B cell (primary cell): Measurements from ENCODE around the gene WDR7. TPM values are rescaled to one million over a fixed set of nuclear protein-coding genes. Genes with fewer than 3 reads are reported as not detected.

Source experiments
- ATAC-seq: fragments of 200-7000 bp; cut with Tn5 transposase; one replicate; pipeline ENCODE4 v1.10.0; 2021; ENCODE audit warnings: low read depth, mild to moderate bottlenecking, moderate number of reproducible peaks, moderate library complexity
- CTCF ChIA-PET: fragments of 350-600 bp; sonication (Branson Sonifier 250); formaldehyde crosslinking; loops from one replicate; lab custom pipeline; 2021; ENCODE audit warnings: antibody characterized with exemption, inconsistent platforms; lab: Charles Lee
- POLR2A ChIA-PET: fragments of 350-600 bp; sonication (Branson Sonifier 250); formaldehyde crosslinking; loops from one replicate; lab custom pipeline; 2021; ENCODE audit warnings: antibody characterized with exemption; lab: Charles Lee
- DNase-seq: peaks from one replicate; pipeline ENCODE4 v3.0.0; 2013
- H2AFZ ChIP-seq: 2 replicates; pipeline ENCODE4 v1.6.1; 2012; ENCODE audit warnings: mild to moderate bottlenecking, low read depth, low read length; ENCODE audit not compliant: insufficient read depth, poor library complexity, severe bottlenecking
- H3K27ac ChIP-seq, 2 donors: 1 replicate in 1 of 2; 2 replicates in 1 of 2; pipeline ENCODE4 v1.5.1; 2012 to 2013; ENCODE audit warnings: low read length in 2 of 2, mild to moderate bottlenecking in 2 of 2, moderate library complexity in 1 of 2
- H3K27me3 ChIP-seq, 4 experiments: fragments of 200-600 bp in 1 of 4; sonication (generic) in 1 of 4; replicated peaks in 1 of 4; 1 replicate in 2 of 4; 2 replicates in 2 of 4; pipeline versions ENCODE4 v1.6.1 to v1.7.0; 2013 to 2016; ENCODE audit warnings: low read length in 3 of 4, mild to moderate bottlenecking in 2 of 4, mixed read lengths in 1 of 4, moderate library complexity in 1 of 4; ENCODE audit not compliant: insufficient read depth in 4 of 4, control insufficient read depth in 3 of 4; ENCODE audit errors: control extremely low read depth in 1 of 4
- H3K36me3 ChIP-seq, 2 experiments: replicated peaks in 1 of 2; 1 replicate in 1 of 2; 2 replicates in 1 of 2; pipeline versions ENCODE4 v1.6.1 to v1.7.1; 2013; ENCODE audit warnings: low read length in 1 of 2; ENCODE audit not compliant: insufficient read depth in 2 of 2, control insufficient read depth in 1 of 2; ENCODE audit errors: control extremely low read depth in 1 of 2, extremely low read depth in 1 of 2
- H3K4me1 ChIP-seq, 2 donors: fragments of 200-600 bp in 1 of 2; sonication (generic) in 1 of 2; 1 replicate in 1 of 2; 2 replicates in 1 of 2; pipeline versions ENCODE4 v1.5.1 to v1.6.1; 2013 to 2017; ENCODE audit warnings: low read length in 2 of 2; ENCODE audit not compliant: control insufficient read depth in 2 of 2, insufficient read depth in 2 of 2
- H3K4me2 ChIP-seq: replicated peaks from 2 replicates; pipeline ENCODE3; 2012; ENCODE audit warnings: mild to moderate bottlenecking, low read depth, low read length; ENCODE audit not compliant: poor library complexity, severe bottlenecking
- H3K4me3 ChIP-seq, 5 experiments: fragments of 200-600 bp in 1 of 5; sonication (generic) in 1 of 5; 1 replicate in 3 of 5; 2 replicates in 2 of 5; pipeline versions ENCODE4 v1.5.1 to v1.7.0; 2011 to 2016; ENCODE audit warnings: low read length in 4 of 5, mild to moderate bottlenecking in 4 of 5, low read depth in 2 of 5, control low read depth in 1 of 5, moderate library complexity in 1 of 5; ENCODE audit not compliant: insufficient read depth in 1 of 5; ENCODE audit errors: control extremely low read depth in 1 of 5, extremely low read depth in 1 of 5
- H3K79me2 ChIP-seq: fragments of 200-600 bp; sonication (generic); one replicate; pipeline ENCODE4 v1.6.0; 2016; ENCODE audit warnings: low read length; ENCODE audit not compliant: control insufficient read depth, insufficient read depth
- H3K9ac ChIP-seq: fragments of 200-600 bp; sonication (generic); 2 replicates; pipeline ENCODE4 v1.6.1; 2017; ENCODE audit warnings: mild to moderate bottlenecking, low read length, moderate library complexity
- H3K9me3 ChIP-seq, 3 donors: one replicate each; pipeline versions ENCODE4 v1.6.1 to v1.7.1; 2013; ENCODE audit warnings: low read length in 2 of 3; ENCODE audit not compliant: control insufficient read depth in 2 of 3, insufficient read depth in 1 of 3; ENCODE audit errors: control extremely low read depth in 1 of 3
- H4K20me1 ChIP-seq: 2 replicates; pipeline ENCODE4 v1.6.0; 2012; ENCODE audit warnings: mild to moderate bottlenecking, low read length; ENCODE audit not compliant: insufficient read depth, control insufficient read depth, poor library complexity, severe bottlenecking
- H3K27ac Mint-ChIP-seq: one replicate; pipeline ENCODE4 v1.8.0; 2021; ENCODE audit warnings: mixed read lengths
- H3K27me3 Mint-ChIP-seq: one replicate; pipeline ENCODE4 v1.8.0; 2021; ENCODE audit warnings: mixed read lengths
- H3K4me1 Mint-ChIP-seq: one replicate; pipeline ENCODE4 v1.8.0; 2021; ENCODE audit warnings: mixed read lengths
- H3K4me3 Mint-ChIP-seq: one replicate; pipeline ENCODE4 v1.8.0; 2021; ENCODE audit warnings: mixed read lengths
- H3K9me3 Mint-ChIP-seq: one replicate; pipeline ENCODE4 v1.8.0; 2022; ENCODE audit warnings: mixed read lengths; ENCODE audit not compliant: insufficient read depth
- EZH2 ChIP-seq: IDR thresholded peaks from 2 replicates; pipeline ENCODE4 v1.6.1; 2012; ENCODE audit warnings: borderline replicate concordance, low read depth, mild to moderate bottlenecking, moderate library complexity, low read length; ENCODE audit not compliant: insufficient read depth, poor library complexity, severe bottlenecking
- WGBS: methylation state at CpG from one replicate; pipeline ENCODE4 v1.1.5; 2013; ENCODE audit warnings: missing lambda C conversion rate; ENCODE audit not compliant: insufficient coverage; 5-methylcytosine and 5-hydroxymethylcytosine counted together
- intact Hi-C: fragments of 100-400 bp; cut with micrococcal nuclease; formaldehyde crosslinking; loops from one replicate; pipeline ENCODE4 v1.10.0; 2022
- polyA plus RNA-seq: library from polyadenylated mRNA; depleted of rRNA; stranded (reverse); fragments of >200 nt; gene quantifications from 2 replicates; pipeline ENCODE4 v1.2.3, GENCODE V29; 2012
- total RNA-seq, 2 donors: library from RNA; stranded (reverse); fragments of 120-200 nt in 1 of 2; gene quantifications; 1 replicate in 1 of 2; 2 replicates in 1 of 2; pipeline versions ENCODE4 v1.2.3 to v1.2.4, GENCODE V29; 2013 to 2022
- TF ChIP-seq, protein P1 (sequence below): fragments of 200-600 bp; IDR thresholded peaks from one replicate; pipeline ENCODE4 v1.8.0; 2022; ENCODE audit warnings: antibody characterized with exemption, mild to moderate bottlenecking

The WDR7 gene
- total and polyA plus RNA-seq, 2 donors (not counting 1 experiment from before 2014, with no cell fraction given): 5.5 to 45.0 TPM

GRCh38 chr18:56841836-56842235, 190.7 kb downstream of the WDR7 start:
- no CpG with 5 or more reads among the region's 1 CpG for WGBS
- H3K27me3 Mint-ChIP-seq: no peaks in the 10 kb centered on the region
- no peaks in the 10 kb centered on the region for H3K4me1 Mint-ChIP-seq
- Histone ChIP-seq H3K4me2 (no peak overlapping the region), H3K4me1 (no peaks in the 10 kb centered on the region), H3K27me3 (no peaks in the 10 kb centered on the region), H3K9ac (no peak overlapping the region), H3K36me3 (no peaks in the 10 kb centered on the region), H3K9me3 (no peaks in the 10 kb centered on the region), H4K20me1 (no peaks in the 10 kb centered on the region), H3K4me3 (no peak overlapping the region), H2AFZ (no peak overlapping the region), H3K79me2 (no peaks in the 10 kb centered on the region), H3K27ac (no peak overlapping the region)
- no peak overlapping the region for H3K4me3 Mint-ChIP-seq
- no peak for DNase-seq
- intact Hi-C loops: no loop called here
- CTCF ChIA-PET: no interaction called here
- TF ChIP-seq EZH2: no peak
- TF ChIP-seq, protein P1, sequence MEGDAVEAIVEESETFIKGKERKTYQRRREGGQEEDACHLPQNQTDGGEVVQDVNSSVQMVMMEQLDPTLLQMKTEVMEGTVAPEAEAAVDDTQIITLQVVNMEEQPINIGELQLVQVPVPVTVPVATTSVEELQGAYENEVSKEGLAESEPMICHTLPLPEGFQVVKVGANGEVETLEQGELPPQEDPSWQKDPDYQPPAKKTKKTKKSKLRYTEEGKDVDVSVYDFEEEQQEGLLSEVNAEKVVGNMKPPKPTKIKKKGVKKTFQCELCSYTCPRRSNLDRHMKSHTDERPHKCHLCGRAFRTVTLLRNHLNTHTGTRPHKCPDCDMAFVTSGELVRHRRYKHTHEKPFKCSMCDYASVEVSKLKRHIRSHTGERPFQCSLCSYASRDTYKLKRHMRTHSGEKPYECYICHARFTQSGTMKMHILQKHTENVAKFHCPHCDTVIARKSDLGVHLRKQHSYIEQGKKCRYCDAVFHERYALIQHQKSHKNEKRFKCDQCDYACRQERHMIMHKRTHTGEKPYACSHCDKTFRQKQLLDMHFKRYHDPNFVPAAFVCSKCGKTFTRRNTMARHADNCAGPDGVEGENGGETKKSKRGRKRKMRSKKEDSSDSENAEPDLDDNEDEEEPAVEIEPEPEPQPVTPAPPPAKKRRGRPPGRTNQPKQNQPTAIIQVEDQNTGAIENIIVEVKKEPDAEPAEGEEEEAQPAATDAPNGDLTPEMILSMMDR: no peak
- H3K27ac Mint-ChIP-seq: no peak overlapping the region
- POLR2A ChIA-PET: no interaction called here
- no peaks in the 10 kb centered on the region for H3K9me3 Mint-ChIP-seq
- ATAC-seq: no peak

DNA sequence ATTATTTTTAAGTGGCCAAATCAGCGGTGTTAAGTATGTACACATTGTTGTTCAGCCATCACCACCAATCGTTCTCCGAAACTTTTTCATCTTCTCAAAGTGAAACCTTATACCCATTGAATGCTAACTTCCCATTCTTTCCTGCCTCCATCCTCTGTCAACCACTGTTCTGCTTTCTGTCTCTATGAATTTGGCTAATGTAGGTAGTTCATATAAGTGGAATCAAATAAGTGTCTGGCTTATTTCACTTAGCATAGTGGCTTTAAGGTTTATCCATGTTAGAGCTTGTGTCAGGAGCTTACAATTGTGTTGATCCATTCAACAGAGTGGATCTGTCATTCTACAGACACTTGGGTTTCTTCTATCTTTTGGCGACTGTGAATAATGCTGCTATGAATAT, 192.1 kb downstream of the WDR7 start:
- Histone ChIP-seq H3K79me2 (no peaks in the 10 kb centered on the region), H4K20me1 (no peaks in the 10 kb centered on the region), H3K9me3 (peaks cover 0 to 9% (median 0%) of the 10 kb centered on the region in 3 donors), H3K9ac (no peak overlapping the region), H3K27ac (no peak overlapping the region), H3K4me3 (no peak overlapping the region), H2AFZ (no peak overlapping the region), H3K27me3 (no peaks in the 10 kb centered on the region), H3K36me3 (no peaks in the 10 kb centered on the region), H3K4me1 (no peaks in the 10 kb centered on the region), H3K4me2 (no peak overlapping the region)
- no CpG with 5 or more reads among the region's 4 CpGs for WGBS
- ChIA-PET POLR2A (no interaction called here), CTCF (no interaction called here)
- Mint-ChIP-seq H3K9me3 (no peaks in the 10 kb centered on the region), H3K4me1 (no peaks in the 10 kb centered on the region), H3K27me3 (no peaks in the 10 kb centered on the region), H3K27ac (no peak overlapping the region), H3K4me3 (no peak overlapping the region)
- no peak for TF ChIP-seq EZH2
- TF ChIP-seq, protein P1: no peak
- intact Hi-C loops: no loop called here
- ATAC-seq: no peak
- no peak for DNase-seq
